Neuronal stem cell (in vitro differentiated cells): ENCODE measurements around the gene TCF21.

Source experiments
- DNase-seq: peaks from one replicate; pipeline ENCODE4 v3.0.0-alpha.2; 2013; ENCODE audit warnings: low spot score
- H2AFZ ChIP-seq: one replicate; pipeline ENCODE4 v1.6.1; 2013; ENCODE audit warnings: mild to moderate bottlenecking, low read length, inconsistent platforms
- H2AK5ac ChIP-seq: 2 replicates; pipeline ENCODE4 v1.6.1; 2013; ENCODE audit warnings: low read depth, mild to moderate bottlenecking, inconsistent platforms, low read length, moderate library complexity, mixed read lengths
- H2BK120ac ChIP-seq: 2 replicates; pipeline ENCODE4 v1.6.1; 2013; ENCODE audit warnings: low read depth, mild to moderate bottlenecking, inconsistent platforms, low read length, moderate library complexity, mixed read lengths
- H2BK12ac ChIP-seq: one replicate; pipeline ENCODE4 v1.6.1; 2013; ENCODE audit warnings: low read length, inconsistent platforms
- H2BK15ac ChIP-seq: 2 replicates; pipeline ENCODE4 v1.6.1; 2013; ENCODE audit warnings: mild to moderate bottlenecking, low read length, inconsistent platforms, mixed read lengths
- H2BK5ac ChIP-seq: one replicate; pipeline ENCODE4 v1.6.1; 2013; ENCODE audit warnings: inconsistent platforms, mild to moderate bottlenecking, low read length, moderate library complexity
- H3K14ac ChIP-seq: one replicate; pipeline ENCODE4 v1.6.1; 2013; ENCODE audit warnings: low read length, inconsistent platforms
- H3K18ac ChIP-seq: 2 replicates; pipeline ENCODE4 v1.6.1; 2013; ENCODE audit warnings: low read length, inconsistent platforms
- H3K23ac ChIP-seq: 2 replicates; pipeline ENCODE4 v1.6.1; 2013; ENCODE audit warnings: low read depth, mild to moderate bottlenecking, mixed read lengths, low read length, inconsistent platforms; ENCODE audit not compliant: poor library complexity
- H3K27ac ChIP-seq: replicated peaks from 3 replicates; pipeline ENCODE4 v1.5.1; 2013; ENCODE audit warnings: low read length, inconsistent platforms
- H3K27me3 ChIP-seq, 3 experiments: 2 replicates each; pipeline ENCODE4 v1.6.1; 2013; ENCODE audit warnings: low read length in 3 of 3, mild to moderate bottlenecking in 2 of 3, inconsistent platforms in 1 of 3, low read depth in 1 of 3, mixed read lengths in 1 of 3, moderate library complexity in 1 of 3; ENCODE audit not compliant: control insufficient read depth in 3 of 3, insufficient read depth in 3 of 3
- H3K36me3 ChIP-seq, 2 donors: replicated peaks in 1 of 2; 2 replicates each; pipeline ENCODE4 v1.6.1; 2013; ENCODE audit warnings: low read length in 2 of 2; ENCODE audit not compliant: control insufficient read depth in 2 of 2, insufficient read depth in 2 of 2
- H3K4ac ChIP-seq: 2 replicates; pipeline ENCODE4 v1.6.1; 2013; ENCODE audit warnings: inconsistent platforms, mild to moderate bottlenecking, low read length, moderate library complexity
- H3K4me1 ChIP-seq, 2 donors: 1 replicate in 1 of 2; 2 replicates in 1 of 2; pipeline ENCODE4 v1.6.1; 2013; ENCODE audit warnings: low read length in 2 of 2, low read depth in 1 of 2; ENCODE audit not compliant: control insufficient read depth in 2 of 2, insufficient read depth in 1 of 2
- H3K4me2 ChIP-seq: one replicate; pipeline ENCODE4 v1.6.1; 2013; ENCODE audit warnings: mild to moderate bottlenecking, low read length, inconsistent platforms; ENCODE audit not compliant: insufficient read depth, poor library complexity, severe bottlenecking
- H3K4me3 ChIP-seq, 2 donors: 2 replicates each; pipeline ENCODE4 v1.5.1; 2013; ENCODE audit warnings: low read length in 2 of 2, mild to moderate bottlenecking in 2 of 2, inconsistent platforms in 1 of 2, moderate library complexity in 1 of 2
- H3K79me1 ChIP-seq: one replicate; pipeline ENCODE4 v1.6.1; 2013; ENCODE audit warnings: low read depth, mild to moderate bottlenecking, inconsistent platforms, low read length, moderate library complexity
- H3K9ac ChIP-seq: one replicate; pipeline ENCODE4 v1.6.1; 2013; ENCODE audit warnings: mild to moderate bottlenecking, low read depth, low read length, inconsistent platforms; ENCODE audit not compliant: poor library complexity
- H3K9me3 ChIP-seq, 2 donors: replicated peaks in 1 of 2; 2 replicates each; pipeline versions ENCODE3 to v1.6.1; 2013; ENCODE audit warnings: low read length in 2 of 2, mild to moderate bottlenecking in 2 of 2, inconsistent platforms in 1 of 2, low read depth in 1 of 2, mixed read lengths in 1 of 2, moderate library complexity in 1 of 2; ENCODE audit not compliant: control insufficient read depth in 2 of 2, insufficient read depth in 1 of 2
- H4K8ac ChIP-seq: one replicate; pipeline ENCODE4 v1.6.1; 2013; ENCODE audit warnings: low read depth, mild to moderate bottlenecking, inconsistent platforms, low read length, moderate library complexity
- H4K91ac ChIP-seq: one replicate; pipeline ENCODE4 v1.6.1; 2013; ENCODE audit warnings: low read length, low read depth, mild to moderate bottlenecking, inconsistent platforms; ENCODE audit not compliant: poor library complexity
- WGBS, 2 donors: extraction: QIAGEN DNeasy Blood & Tissue Kit; methylation state at CpG; one replicate each; pipeline ENCODE4 v1.1.7; 2013; ENCODE audit warnings: missing lambda C conversion rate in 2 of 2, mixed read lengths in 1 of 2; ENCODE audit not compliant: insufficient read length in 2 of 2, insufficient replicate concordance in 1 of 2; ENCODE audit errors: extremely low coverage in 2 of 2; 5-methylcytosine and 5-hydroxymethylcytosine counted together

Gene TCF21

GRCh38 chr6:133854041-133854363, 34.9 kb upstream of the TCF21 start:
- H3K14ac ChIP-seq = no peak overlapping the region
- H3K79me1 ChIP-seq = no peaks in the 10 kb centered on the region
- peaks cover 0 to 4% of the 10 kb centered on the region in 2 donors for H3K4me1 ChIP-seq
- H2BK120ac ChIP-seq = no peak overlapping the region
- H4K91ac ChIP-seq = no peak overlapping the region
- no peak overlapping the region for H3K27ac ChIP-seq
- H3K4ac ChIP-seq = no peak overlapping the region
- no peak overlapping the region for H2BK15ac ChIP-seq
- peak overlapping the region; percentile 60 for H3K4me2 ChIP-seq
- H3K27me3 ChIP-seq = peaks cover 7 to 50% (median 22%) of the 10 kb centered on the region in 3 experiments
- no peak overlapping the region for H3K9ac ChIP-seq
- H2BK5ac ChIP-seq = no peak overlapping the region
- no peaks in the 10 kb centered on the region for H3K36me3 ChIP-seq
- H3K23ac ChIP-seq = no peak overlapping the region
- no peaks in the 10 kb centered on the region for H3K9me3 ChIP-seq
- H2AK5ac ChIP-seq = no peak overlapping the region
- H4K8ac ChIP-seq = no peak overlapping the region
- H2BK12ac ChIP-seq = no peak overlapping the region
- no peak for DNase-seq
- no peak overlapping the region for H3K4me3 ChIP-seq
- no peak overlapping the region for H3K18ac ChIP-seq
- H2AFZ ChIP-seq = no peak overlapping the region
- WGBS, 2 donors = no CpG with 5 or more reads among the region's 12 CpGs

GRCh38 chr6:133854364-133855275, 34.3 kb upstream of the TCF21 start:
- H3K4ac ChIP-seq = no peak overlapping the region
- H3K4me1 ChIP-seq = peaks cover 0 to 4% of the 10 kb centered on the region in 2 donors
- no peak overlapping the region for H3K27ac ChIP-seq
- no peak overlapping the region for H2BK12ac ChIP-seq
- H3K9me3 ChIP-seq = no peaks in the 10 kb centered on the region
- peak overlapping the region; percentile 64 for H2BK15ac ChIP-seq
- peak; percentile 31 for DNase-seq
- H3K4me2 ChIP-seq = peak overlapping the region; percentile 60
- peak overlapping the region in 1 of 2 donors; percentile 70 for H3K4me3 ChIP-seq
- WGBS, 2 donors = no CpG with 5 or more reads among the region's 40 CpGs
- no peaks in the 10 kb centered on the region for H3K36me3 ChIP-seq
- no peak overlapping the region for H3K14ac ChIP-seq
- H3K27me3 ChIP-seq = peaks cover 7 to 50% (median 22%) of the 10 kb centered on the region in 3 experiments
- no peaks in the 10 kb centered on the region for H3K79me1 ChIP-seq
- no peak overlapping the region for H2AK5ac ChIP-seq
- H3K18ac ChIP-seq = peak overlapping the region; percentile 64
- H4K8ac ChIP-seq = no peak overlapping the region
- peak overlapping the region; percentile 36 for H2AFZ ChIP-seq
- H2BK120ac ChIP-seq = no peak overlapping the region
- H3K9ac ChIP-seq = peak overlapping the region; percentile 9
- H2BK5ac ChIP-seq = no peak overlapping the region
- no peak overlapping the region for H3K23ac ChIP-seq
- H4K91ac ChIP-seq = no peak overlapping the region

- no peak overlapping the region for H3K4me3 ChIP-seq
- peak; percentile 21 for DNase-seq
Measured at GRCh38 chr6:133855276-133855990, 33.5 kb upstream of the TCF21 start.

DNA sequence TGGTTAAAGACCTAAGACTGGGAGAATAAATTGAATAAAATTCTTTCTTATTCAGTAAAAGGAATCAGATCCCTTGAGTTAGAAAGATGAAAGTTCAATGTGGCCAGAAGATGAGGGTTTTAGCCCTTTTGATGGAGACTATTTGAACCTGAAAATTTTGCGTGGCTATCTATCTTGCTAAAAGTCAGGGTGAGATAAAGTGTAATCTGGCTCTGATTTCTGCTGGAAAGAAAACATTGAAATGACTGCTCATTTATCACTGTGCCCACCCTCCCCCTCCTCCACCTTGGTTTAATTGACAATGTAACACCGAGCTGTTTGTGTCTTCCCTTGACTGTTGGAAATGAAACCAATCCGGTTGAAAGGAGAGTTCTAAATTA, 32.9 kb upstream of the TCF21 start:
- Histone ChIP-seq H3K9me3 (no peaks in the 10 kb centered on the region), H2BK12ac (no peak overlapping the region), H3K14ac (no peak overlapping the region), H3K18ac (no peak overlapping the region), H3K9ac (no peak overlapping the region), H3K27ac (no peak overlapping the region), H2BK5ac (no peak overlapping the region), H3K4me2 (no peak overlapping the region), H3K27me3 (peaks cover 7 to 50% (median 22%) of the 10 kb centered on the region in 3 experiments), H2BK15ac (no peak overlapping the region), H4K8ac (no peak overlapping the region), H2BK120ac (no peak overlapping the region), H3K23ac (no peak overlapping the region), H3K36me3 (no peaks in the 10 kb centered on the region), H2AK5ac (no peak overlapping the region), H4K91ac (no peak overlapping the region), H3K4me3 (no peak overlapping the region), H3K4ac (no peak overlapping the region), H2AFZ (no peak overlapping the region), H3K79me1 (no peaks in the 10 kb centered on the region), H3K4me1 (peaks cover 0 to 4% of the 10 kb centered on the region in 2 donors)
- peak; percentile 20 for DNase-seq
- WGBS, 2 donors = no CpG with 5 or more reads among the region's 3 CpGs

More at GRCh38 chr6:133855276-133855990, 33.5 kb upstream of the TCF21 start:
- Histone ChIP-seq H2BK5ac (no peak overlapping the region), H2AK5ac (no peak overlapping the region), H3K9me3 (no peaks in the 10 kb centered on the region), H2BK120ac (no peak overlapping the region), H2AFZ (no peak overlapping the region), H3K23ac (no peak overlapping the region), H4K91ac (no peak overlapping the region), H2BK15ac (no peak overlapping the region), H3K4me1 (peaks cover 0 to 4% of the 10 kb centered on the region in 2 donors), H3K36me3 (no peaks in the 10 kb centered on the region), H2BK12ac (no peak overlapping the region), H3K14ac (no peak overlapping the region), H3K4me2 (peak overlapping the region; percentile 60), H3K27me3 (peaks cover 7 to 50% (median 22%) of the 10 kb centered on the region in 3 experiments), H3K9ac (no peak overlapping the region), H3K18ac (no peak overlapping the region), H3K27ac (no peak overlapping the region), H3K4ac (no peak overlapping the region), H3K79me1 (no peaks in the 10 kb centered on the region), H4K8ac (no peak overlapping the region)
- no CpG with 5 or more reads among the region's 16 CpGs for WGBS, 2 donors
